Neural progenitor cell (in vitro differentiated cells): ENCODE measurements around the gene GFPT1. TPM values are rescaled to one million over a fixed set of nuclear protein-coding genes. Genes with fewer than 3 reads are reported as not detected.

Source experiments
- DNase-seq: peaks from one replicate; pipeline ENCODE4 v3.0.0-alpha.2; 2016; ENCODE audit warnings: low spot score
- H2AFZ ChIP-seq: fragments of 200-600 bp; sonication (generic); replicated peaks from 2 replicates; pipeline ENCODE4 v1.6.1; 2016; ENCODE audit warnings: antibody characterized with exemption
- H3F3A ChIP-seq: fragments of 200-600 bp; sonication (generic); 2 replicates; pipeline ENCODE4 v1.6.1; 2016; ENCODE audit warnings: antibody characterized with exemption, low read depth
- H3K27ac ChIP-seq: fragments of 200-600 bp; sonication (generic); 2 replicates; pipeline ENCODE4 v1.5.1; 2016; ENCODE audit warnings: mild to moderate bottlenecking
- H3K27me3 ChIP-seq: fragments of 200-600 bp; sonication (generic); 2 replicates; pipeline ENCODE4 v1.6.1; 2016; ENCODE audit warnings: mild to moderate bottlenecking, moderate library complexity
- H3K36me3 ChIP-seq: fragments of 200-600 bp; sonication (generic); 2 replicates; pipeline ENCODE4 v1.5.1; 2016
- H3K4me1 ChIP-seq: fragments of 200-600 bp; sonication (generic); 2 replicates; pipeline ENCODE4 v1.6.1; 2016; ENCODE audit warnings: mixed run types
- H3K4me2 ChIP-seq: fragments of 200-600 bp; sonication (generic); 2 replicates; pipeline ENCODE4 v1.6.1; 2016
- H3K4me3 ChIP-seq: fragments of 200-600 bp; sonication (generic); 2 replicates; pipeline ENCODE4 v1.5.1; 2016
- H3K79me2 ChIP-seq: fragments of 200-600 bp; sonication (generic); 2 replicates; pipeline ENCODE4 v1.6.1; 2016; ENCODE audit warnings: low read depth
- H3K9ac ChIP-seq: fragments of 200-600 bp; sonication (generic); 2 replicates; pipeline ENCODE4 v1.6.1; 2016
- H3K9me3 ChIP-seq: fragments of 200-600 bp; sonication (generic); 2 replicates; pipeline ENCODE4 v1.5.1; 2016; ENCODE audit warnings: low read depth
- H4K20me1 ChIP-seq: fragments of 200-600 bp; sonication (generic); 2 replicates; pipeline ENCODE4 v1.6.1; 2016; ENCODE audit warnings: low read depth
- H3K27ac Mint-ChIP-seq: 3 replicates; pipeline ENCODE4 v1.8.0; 2021; ENCODE audit warnings: mixed read lengths
- H3K27me3 Mint-ChIP-seq: 2 replicates; pipeline ENCODE4 v1.8.0; 2022; ENCODE audit warnings: low read depth, mild to moderate bottlenecking, inconsistent platforms, moderate library complexity, mixed read lengths; ENCODE audit not compliant: insufficient read depth
- H3K36me3 Mint-ChIP-seq: 3 replicates; pipeline ENCODE4 v1.8.0; 2021; ENCODE audit warnings: mixed read lengths
- H3K4me1 Mint-ChIP-seq: 3 replicates; pipeline ENCODE4 v1.8.0; 2021; ENCODE audit warnings: mixed read lengths
- H3K4me3 Mint-ChIP-seq: 3 replicates; pipeline ENCODE4 v1.8.0; 2021; ENCODE audit warnings: mild to moderate bottlenecking, moderate library complexity, mixed read lengths
- H3K9me3 Mint-ChIP-seq: 3 replicates; pipeline ENCODE4 v1.8.0; 2020; ENCODE audit warnings: mixed read lengths
- CTCF ChIP-seq: fragments of 200-600 bp; sonication (generic); IDR thresholded peaks from 2 replicates; pipeline ENCODE4 v1.5.1; 2017; ENCODE audit warnings: antibody characterized with exemption, mild to moderate bottlenecking
- EZH2 ChIP-seq: fragments of 200-600 bp; sonication (generic); IDR thresholded peaks from 2 replicates; pipeline ENCODE4 v1.6.1; 2017; ENCODE audit warnings: antibody characterized with exemption, mild to moderate bottlenecking, moderate library complexity
- EZH2phosphoT487 ChIP-seq: fragments of 200-600 bp; sonication (generic); IDR thresholded peaks from 2 replicates; pipeline ENCODE4 v1.6.1; 2017; ENCODE audit warnings: antibody characterized with exemption
- total RNA-seq: library from RNA; depleted of rRNA; stranded (reverse); fragments of >200 nt; gene quantifications from 2 replicates; pipeline ENCODE4 v1.2.3, GENCODE V29; 2015; ENCODE audit warnings: low replicate concordance

Gene GFPT1
- total RNA-seq, 1 donor from 2014 or later: 54.3 TPM

GRCh38 chr2:69393963-69394362 lies 6.9 kb upstream of the GFPT1 start:
- H3K27me3 Mint-ChIP-seq: no peaks in the 10 kb centered on the region
- Histone ChIP-seq H3K79me2 (no peaks in the 10 kb centered on the region), H3K9me3 (no peaks in the 10 kb centered on the region), H3K36me3 (no peaks in the 10 kb centered on the region), H3K4me1 (peaks cover 7% of the 10 kb centered on the region), H4K20me1 (no peaks in the 10 kb centered on the region), H3K9ac (no peak overlapping the region), H3K4me3 (no peak overlapping the region), H2AFZ (no peak overlapping the region), H3F3A (peaks cover under 1% of the 10 kb centered on the region), H3K27ac (no peak overlapping the region), H3K27me3 (no peaks in the 10 kb centered on the region), H3K4me2 (no peak overlapping the region)
- TF ChIP-seq EZH2: no peak
- no peak for TF ChIP-seq CTCF
- TF ChIP-seq EZH2phosphoT487: no peak
- peaks cover 3% of the 10 kb centered on the region for H3K4me1 Mint-ChIP-seq
- peaks cover 10% of the 10 kb centered on the region for H3K36me3 Mint-ChIP-seq
- DNase-seq: no peak
- no peak overlapping the region for H3K27ac Mint-ChIP-seq
- H3K9me3 Mint-ChIP-seq: no peaks in the 10 kb centered on the region
- H3K4me3 Mint-ChIP-seq: no peak overlapping the region

GRCh38 chr2:69390471-69390870 lies 3.4 kb upstream of the GFPT1 start:
- H3K36me3 ChIP-seq: no peaks in the 10 kb centered on the region
- H3K9ac ChIP-seq: no peak overlapping the region
- Mint-ChIP-seq H3K9me3 (no peaks in the 10 kb centered on the region), H3K36me3 (peaks cover 8% of the 10 kb centered on the region), H3K4me3 (no peak overlapping the region), H3K4me1 (peaks cover 21% of the 10 kb centered on the region), H3K27me3 (no peaks in the 10 kb centered on the region), H3K27ac (no peak overlapping the region)
- no peaks in the 10 kb centered on the region for H4K20me1 ChIP-seq
- TF ChIP-seq CTCF (no peak), EZH2phosphoT487 (no peak), EZH2 (no peak)
- peaks cover 20% of the 10 kb centered on the region for H3K4me1 ChIP-seq
- DNase-seq: no peak
- H2AFZ ChIP-seq: no peak overlapping the region
- H3K79me2 ChIP-seq: peaks cover 15% of the 10 kb centered on the region
- H3K9me3 ChIP-seq: no peaks in the 10 kb centered on the region
- no peak overlapping the region for H3K4me2 ChIP-seq
- peaks cover 5% of the 10 kb centered on the region for H3F3A ChIP-seq
- no peak overlapping the region for H3K27ac ChIP-seq
- H3K27me3 ChIP-seq: no peaks in the 10 kb centered on the region
- no peak overlapping the region for H3K4me3 ChIP-seq

DNA sequence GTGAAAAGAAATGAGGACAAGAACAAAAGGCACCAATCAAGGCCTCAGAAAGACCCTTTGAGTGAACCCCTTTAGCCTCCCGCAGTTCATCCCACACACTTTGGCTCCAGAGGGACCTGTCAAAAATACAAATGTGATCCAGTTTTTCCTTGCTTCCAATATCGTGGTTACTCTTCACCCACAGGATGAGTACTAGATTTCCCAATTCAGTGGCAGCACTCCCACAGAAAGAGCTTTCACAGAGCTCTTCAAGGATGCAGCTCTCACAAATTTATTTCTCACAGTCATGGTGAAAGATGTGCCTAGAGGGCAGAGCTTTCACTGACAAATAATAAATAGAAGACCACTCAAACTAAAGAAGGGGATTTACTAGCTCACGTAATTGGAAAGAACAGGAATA lies 3.0 kb upstream of the GFPT1 start:
- Histone ChIP-seq H3K9ac (no peak overlapping the region), H3K9me3 (no peaks in the 10 kb centered on the region), H3F3A (peaks cover 5% of the 10 kb centered on the region), H3K36me3 (no peaks in the 10 kb centered on the region), H3K4me3 (no peak overlapping the region), H3K27me3 (no peaks in the 10 kb centered on the region), H3K4me1 (peaks cover 20% of the 10 kb centered on the region), H3K79me2 (peaks cover 19% of the 10 kb centered on the region), H4K20me1 (no peaks in the 10 kb centered on the region), H2AFZ (no peak overlapping the region), H3K27ac (no peak overlapping the region), H3K4me2 (no peak overlapping the region)
- H3K36me3 Mint-ChIP-seq: peaks cover 7% of the 10 kb centered on the region
- peaks cover 21% of the 10 kb centered on the region for H3K4me1 Mint-ChIP-seq
- no peak for DNase-seq
- H3K4me3 Mint-ChIP-seq: no peak overlapping the region
- H3K9me3 Mint-ChIP-seq: no peaks in the 10 kb centered on the region
- H3K27ac Mint-ChIP-seq: no peak overlapping the region
- H3K27me3 Mint-ChIP-seq: no peaks in the 10 kb centered on the region
- TF ChIP-seq CTCF (no peak), EZH2phosphoT487 (no peak), EZH2 (no peak)
